HEK293 (cell line): ENCODE results near the gene TOR4A.

Experiments
- ATF2 ChIP-seq: fragments of 450-650 bp; formaldehyde crosslinking; IDR thresholded peaks from 2 replicates; pipeline ENCODE4 v1.5.1; 2016; ENCODE audit warnings: missing biosample characterization, missing genetic modification characterization, low read depth
- GFI1B ChIP-seq: fragments of 450-650 bp; formaldehyde crosslinking; IDR thresholded peaks from 2 replicates; pipeline ENCODE4 v1.5.1; 2016; ENCODE audit warnings: missing biosample characterization, missing genetic modification characterization
- GLI2 ChIP-seq: fragments of 450-650 bp; formaldehyde crosslinking; IDR thresholded peaks from 2 replicates; pipeline ENCODE4; 2017; ENCODE audit warnings: missing biosample characterization, missing genetic modification characterization, low read depth, borderline replicate concordance
- IKZF3 ChIP-seq: fragments of 450-650 bp; IDR thresholded peaks from 2 replicates; pipeline ENCODE4 v1.5.0; 2018; ENCODE audit warnings: missing biosample characterization, mild to moderate bottlenecking, missing genetic modification characterization, moderate library complexity
- KLF10 ChIP-seq: fragments of 450-650 bp; IDR thresholded peaks from 2 replicates; pipeline ENCODE4 v1.5.1; 2018; ENCODE audit warnings: missing biosample characterization, mild to moderate bottlenecking, missing genetic modification characterization
- KLF9 ChIP-seq: fragments of 450-650 bp; formaldehyde crosslinking; IDR thresholded peaks from 2 replicates; pipeline ENCODE4 v1.5.1; 2016; ENCODE audit warnings: missing biosample characterization, missing genetic modification characterization, low read depth
- PRDM1 ChIP-seq: fragments of 450-650 bp; formaldehyde crosslinking; IDR thresholded peaks from 2 replicates; pipeline ENCODE4; 2016; ENCODE audit warnings: missing biosample characterization, missing genetic modification characterization
- RBAK ChIP-seq: fragments of 450-650 bp; formaldehyde crosslinking; IDR thresholded peaks from 2 replicates; pipeline ENCODE4 v1.5.1; 2016; ENCODE audit warnings: missing biosample characterization, missing genetic modification characterization
- SP3 ChIP-seq: fragments of 450-650 bp; formaldehyde crosslinking; IDR thresholded peaks from 2 replicates; pipeline ENCODE4 v1.5.1; 2016; ENCODE audit warnings: missing biosample characterization, missing genetic modification characterization
- WT1 ChIP-seq: fragments of 450-650 bp; formaldehyde crosslinking; IDR thresholded peaks from 2 replicates; pipeline ENCODE4 v1.5.1; 2016; ENCODE audit warnings: missing biosample characterization, missing genetic modification characterization
- ZBTB21 ChIP-seq: fragments of 450-650 bp; formaldehyde crosslinking; IDR thresholded peaks from 2 replicates; pipeline ENCODE4 v1.5.1; 2017; ENCODE audit warnings: missing biosample characterization, missing genetic modification characterization
- ZBTB26 ChIP-seq: fragments of 450-650 bp; formaldehyde crosslinking; optimal IDR thresholded peaks from 2 replicates; pipeline ENCODE3; 2016; ENCODE audit warnings: missing biosample characterization, mild to moderate bottlenecking, missing genetic modification characterization
- ZBTB48 ChIP-seq: fragments of 450-650 bp; formaldehyde crosslinking; IDR thresholded peaks from 2 replicates; pipeline ENCODE4 v1.5.1; 2016; ENCODE audit warnings: missing biosample characterization, missing genetic modification characterization
- ZBTB8A ChIP-seq: fragments of 450-650 bp; formaldehyde crosslinking; IDR thresholded peaks from 2 replicates; pipeline ENCODE4 v1.5.1; 2016; ENCODE audit warnings: missing biosample characterization, missing genetic modification characterization
- ZFHX2 ChIP-seq: fragments of 450-650 bp; formaldehyde crosslinking; conservative IDR thresholded peaks from 2 replicates; pipeline ENCODE4 v1.5.1; 2016; ENCODE audit warnings: missing biosample characterization, missing genetic modification characterization
- ZNF398 ChIP-seq: fragments of 450-650 bp; formaldehyde crosslinking; IDR thresholded peaks from 2 replicates; pipeline ENCODE4 v1.5.1; 2017; ENCODE audit warnings: missing biosample characterization, missing genetic modification characterization
- ZNF473 ChIP-seq: fragments of 450-650 bp; formaldehyde crosslinking; IDR thresholded peaks from 2 replicates; pipeline ENCODE4 v1.5.1; 2017; ENCODE audit warnings: missing biosample characterization, missing genetic modification characterization
- ZNF48 ChIP-seq: fragments of 450-650 bp; formaldehyde crosslinking; IDR thresholded peaks from 2 replicates; pipeline ENCODE4 v1.5.1; 2016; ENCODE audit warnings: missing biosample characterization, missing genetic modification characterization
- ZNF513 ChIP-seq: fragments of 450-650 bp; IDR thresholded peaks from 2 replicates; pipeline ENCODE4 v1.5.1; 2018; ENCODE audit warnings: missing biosample characterization, missing genetic modification characterization
- ZNF555 ChIP-seq: fragments of 450-650 bp; formaldehyde crosslinking; conservative IDR thresholded peaks from 2 replicates; pipeline ENCODE4 v1.5.1; 2017; ENCODE audit warnings: missing biosample characterization, mild to moderate bottlenecking, missing genetic modification characterization, inconsistent platforms
- ZNF571 ChIP-seq: fragments of 450-650 bp; formaldehyde crosslinking; IDR thresholded peaks from 2 replicates; pipeline ENCODE4 v1.5.0; 2017; ENCODE audit warnings: missing biosample characterization, missing genetic modification characterization
- ZNF645 ChIP-seq: fragments of 450-650 bp; formaldehyde crosslinking; IDR thresholded peaks from 2 replicates; pipeline ENCODE4; 2016; ENCODE audit warnings: missing biosample characterization, missing genetic modification characterization
- ZNF747 ChIP-seq: fragments of 450-650 bp; formaldehyde crosslinking; IDR thresholded peaks from 2 replicates; pipeline ENCODE4 v1.5.1; 2016; ENCODE audit warnings: missing biosample characterization, missing genetic modification characterization
- TF ChIP-seq, protein P1 (sequence below): fragments of 450-650 bp; formaldehyde crosslinking; conservative IDR thresholded peaks from 2 replicates; pipeline ENCODE4 v1.5.1; 2016; ENCODE audit warnings: low read depth, missing biosample characterization, missing genetic modification characterization
- TF ChIP-seq, protein P2 (sequence below): fragments of 450-650 bp; formaldehyde crosslinking; IDR thresholded peaks from 2 replicates; pipeline ENCODE4 v1.5.1; 2016; ENCODE audit warnings: missing biosample characterization, missing genetic modification characterization

Gene TOR4A

DNA sequence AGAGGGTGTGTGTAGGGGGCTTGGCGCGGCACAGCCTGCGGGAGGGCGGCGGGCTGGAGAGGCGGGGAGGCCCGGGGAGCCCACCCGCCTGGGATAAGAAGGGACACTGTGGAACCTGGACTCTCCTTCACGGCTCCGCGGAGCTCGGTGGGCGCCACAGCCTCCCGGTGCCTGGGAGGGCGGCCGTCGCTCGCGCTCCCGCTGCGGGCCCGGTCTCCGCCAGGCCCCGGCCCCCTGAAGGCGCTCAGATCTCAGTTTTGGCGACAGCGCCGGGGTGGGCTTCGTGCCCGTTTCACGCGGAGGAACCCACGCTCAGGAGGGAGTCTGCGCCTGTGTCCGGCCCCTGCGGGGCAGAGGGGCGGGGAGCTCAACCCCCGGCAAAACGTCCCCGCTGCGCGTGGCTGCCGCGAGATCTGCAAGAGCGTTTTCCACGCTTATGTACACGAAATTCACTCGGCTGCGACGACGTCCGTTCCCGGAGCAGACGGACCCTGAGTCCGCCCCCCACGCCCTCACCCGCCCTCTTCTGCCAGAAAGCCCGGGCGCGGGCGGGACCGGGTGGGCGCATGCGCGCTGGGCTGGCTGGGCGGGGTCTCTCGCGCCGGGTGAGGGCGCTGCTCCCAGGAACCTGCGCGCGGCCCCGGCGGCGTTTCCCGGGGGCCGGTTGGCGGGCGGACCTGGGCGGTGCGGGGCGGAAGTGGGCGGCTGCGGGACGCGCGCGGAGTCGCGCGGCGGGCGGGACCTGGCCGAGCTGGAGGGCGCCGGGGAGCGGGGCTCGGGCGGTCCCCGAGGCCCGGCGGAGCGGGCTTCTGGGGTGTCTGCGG is 22.7 kb upstream of the TOR4A start, which contains the start of gene NELFB (continued):
- peak; percentile 100 for TF ChIP-seq ZBTB8A
- TF ChIP-seq ZNF48 (tag by site-specific recombination), result no peak
- TF ChIP-seq, protein P1, sequence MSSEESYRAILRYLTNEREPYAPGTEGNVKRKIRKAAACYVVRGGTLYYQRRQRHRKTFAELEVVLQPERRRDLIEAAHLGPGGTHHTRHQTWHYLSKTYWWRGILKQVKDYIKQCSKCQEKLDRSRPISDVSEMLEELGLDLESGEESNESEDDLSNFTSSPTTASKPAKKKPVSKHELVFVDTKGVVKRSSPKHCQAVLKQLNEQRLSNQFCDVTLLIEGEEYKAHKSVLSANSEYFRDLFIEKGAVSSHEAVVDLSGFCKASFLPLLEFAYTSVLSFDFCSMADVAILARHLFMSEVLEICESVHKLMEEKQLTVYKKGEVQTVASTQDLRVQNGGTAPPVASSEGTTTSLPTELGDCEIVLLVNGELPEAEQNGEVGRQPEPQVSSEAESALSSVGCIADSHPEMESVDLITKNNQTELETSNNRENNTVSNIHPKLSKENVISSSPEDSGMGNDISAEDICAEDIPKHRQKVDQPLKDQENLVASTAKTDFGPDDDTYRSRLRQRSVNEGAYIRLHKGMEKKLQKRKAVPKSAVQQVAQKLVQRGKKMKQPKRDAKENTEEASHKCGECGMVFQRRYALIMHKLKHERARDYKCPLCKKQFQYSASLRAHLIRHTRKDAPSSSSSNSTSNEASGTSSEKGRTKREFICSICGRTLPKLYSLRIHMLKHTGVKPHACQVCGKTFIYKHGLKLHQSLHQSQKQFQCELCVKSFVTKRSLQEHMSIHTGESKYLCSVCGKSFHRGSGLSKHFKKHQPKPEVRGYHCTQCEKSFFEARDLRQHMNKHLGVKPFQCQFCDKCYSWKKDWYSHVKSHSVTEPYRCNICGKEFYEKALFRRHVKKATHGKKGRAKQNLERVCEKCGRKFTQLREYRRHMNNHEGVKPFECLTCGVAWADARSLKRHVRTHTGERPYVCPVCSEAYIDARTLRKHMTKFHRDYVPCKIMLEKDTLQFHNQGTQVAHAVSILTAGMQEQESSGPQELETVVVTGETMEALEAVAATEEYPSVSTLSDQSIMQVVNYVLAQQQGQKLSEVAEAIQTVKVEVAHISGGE (tag by site-specific recombination), result peak; percentile 95
- TF ChIP-seq WT1 (tag by site-specific recombination), result peak; percentile 59
- TF ChIP-seq GLI2, result no peak
- TF ChIP-seq ZNF555, result no peak
- TF ChIP-seq ZBTB21 (tag by site-specific recombination), result no peak
- TF ChIP-seq, protein P2, sequence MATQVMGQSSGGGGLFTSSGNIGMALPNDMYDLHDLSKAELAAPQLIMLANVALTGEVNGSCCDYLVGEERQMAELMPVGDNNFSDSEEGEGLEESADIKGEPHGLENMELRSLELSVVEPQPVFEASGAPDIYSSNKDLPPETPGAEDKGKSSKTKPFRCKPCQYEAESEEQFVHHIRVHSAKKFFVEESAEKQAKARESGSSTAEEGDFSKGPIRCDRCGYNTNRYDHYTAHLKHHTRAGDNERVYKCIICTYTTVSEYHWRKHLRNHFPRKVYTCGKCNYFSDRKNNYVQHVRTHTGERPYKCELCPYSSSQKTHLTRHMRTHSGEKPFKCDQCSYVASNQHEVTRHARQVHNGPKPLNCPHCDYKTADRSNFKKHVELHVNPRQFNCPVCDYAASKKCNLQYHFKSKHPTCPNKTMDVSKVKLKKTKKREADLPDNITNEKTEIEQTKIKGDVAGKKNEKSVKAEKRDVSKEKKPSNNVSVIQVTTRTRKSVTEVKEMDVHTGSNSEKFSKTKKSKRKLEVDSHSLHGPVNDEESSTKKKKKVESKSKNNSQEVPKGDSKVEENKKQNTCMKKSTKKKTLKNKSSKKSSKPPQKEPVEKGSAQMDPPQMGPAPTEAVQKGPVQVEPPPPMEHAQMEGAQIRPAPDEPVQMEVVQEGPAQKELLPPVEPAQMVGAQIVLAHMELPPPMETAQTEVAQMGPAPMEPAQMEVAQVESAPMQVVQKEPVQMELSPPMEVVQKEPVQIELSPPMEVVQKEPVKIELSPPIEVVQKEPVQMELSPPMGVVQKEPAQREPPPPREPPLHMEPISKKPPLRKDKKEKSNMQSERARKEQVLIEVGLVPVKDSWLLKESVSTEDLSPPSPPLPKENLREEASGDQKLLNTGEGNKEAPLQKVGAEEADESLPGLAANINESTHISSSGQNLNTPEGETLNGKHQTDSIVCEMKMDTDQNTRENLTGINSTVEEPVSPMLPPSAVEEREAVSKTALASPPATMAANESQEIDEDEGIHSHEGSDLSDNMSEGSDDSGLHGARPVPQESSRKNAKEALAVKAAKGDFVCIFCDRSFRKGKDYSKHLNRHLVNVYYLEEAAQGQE, result no peak
- peak; percentile 38; the same call in 1 of the 2 replicates for TF ChIP-seq IKZF3 (tag by site-specific recombination)
- no peak for TF ChIP-seq ATF2 (tag by site-specific recombination)
- TF ChIP-seq ZBTB48, result peak; percentile 30; the same call in 1 of the 2 replicates
- no peak for TF ChIP-seq ZNF645 (tag by site-specific recombination)
- TF ChIP-seq PRDM1, result no peak
- TF ChIP-seq GFI1B (tag by site-specific recombination), result no peak
- TF ChIP-seq KLF9, result peak; percentile 84
- peak; percentile 70 for TF ChIP-seq KLF10 (tag by site-specific recombination)
- TF ChIP-seq RBAK (tag by site-specific recombination), result no peak
- peak; percentile 70 for TF ChIP-seq SP3 (tag by site-specific recombination)
- TF ChIP-seq ZNF747 (tag by site-specific recombination), result no peak
- no peak for TF ChIP-seq ZNF473 (tag by site-specific recombination)
- TF ChIP-seq ZFHX2 (tag by site-specific recombination), result peak; percentile 94
- peak; percentile 77 for TF ChIP-seq ZBTB26 (tag by site-specific recombination)
- no peak for TF ChIP-seq ZNF398 (tag by site-specific recombination)
- TF ChIP-seq ZNF513 (tag by site-specific recombination), result peak; percentile 20; the same call in 1 of the 2 replicates
- no peak for TF ChIP-seq ZNF571 (tag by site-specific recombination)
